NCI-H510A (cell line): Measurements from ENCODE around the gene NKX2-1.
A peak's percentile ranks its signal among the peaks of the same experiment; 100 is the strongest.

ENCODE experiments used
- DNase-seq: peaks from one replicate; lab custom pipeline; 2025; lab: John Stamatoyannopoulos, UW

The NKX2-1 gene

DNA sequence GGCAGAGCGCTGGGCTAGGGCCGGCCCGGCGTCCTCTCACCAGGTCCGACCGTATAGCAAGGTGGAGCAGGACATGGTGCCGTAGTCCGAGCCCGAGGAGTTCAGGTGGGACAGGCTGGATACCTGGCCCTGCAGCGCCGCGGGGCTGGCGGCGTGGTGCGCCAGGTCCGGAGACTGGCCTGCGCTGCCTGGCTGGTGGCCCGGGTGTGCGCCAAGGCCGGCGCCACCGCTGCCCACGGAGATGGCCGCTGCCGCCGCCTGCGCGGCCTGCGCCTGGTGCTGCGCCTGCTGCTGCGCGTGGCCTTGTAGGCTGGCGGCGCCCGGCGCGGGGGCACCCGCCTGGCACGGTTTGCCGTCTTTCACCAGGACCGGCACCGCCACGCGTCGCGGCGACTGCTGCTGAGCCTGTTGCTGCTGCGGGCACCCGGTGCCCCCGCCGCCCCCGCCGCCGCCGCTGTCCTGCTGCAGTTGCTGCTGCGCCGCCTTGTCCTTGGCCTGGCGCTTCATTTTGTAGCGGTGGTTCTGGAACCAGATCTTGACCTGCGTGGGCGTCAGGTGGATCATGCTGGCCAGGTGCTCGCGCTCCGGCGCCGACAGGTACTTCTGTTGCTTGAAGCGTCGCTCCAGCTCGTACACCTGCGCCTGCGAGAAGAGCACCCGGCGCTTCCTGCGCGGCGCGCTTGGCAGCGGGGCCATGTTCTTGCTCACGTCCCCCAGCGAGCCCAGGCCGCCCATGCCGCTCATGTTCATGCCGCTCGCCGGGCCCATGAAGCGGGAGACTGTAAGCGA, 2.6 kb downstream of the NKX2-1 start:
- no peak for DNase-seq

DNA sequence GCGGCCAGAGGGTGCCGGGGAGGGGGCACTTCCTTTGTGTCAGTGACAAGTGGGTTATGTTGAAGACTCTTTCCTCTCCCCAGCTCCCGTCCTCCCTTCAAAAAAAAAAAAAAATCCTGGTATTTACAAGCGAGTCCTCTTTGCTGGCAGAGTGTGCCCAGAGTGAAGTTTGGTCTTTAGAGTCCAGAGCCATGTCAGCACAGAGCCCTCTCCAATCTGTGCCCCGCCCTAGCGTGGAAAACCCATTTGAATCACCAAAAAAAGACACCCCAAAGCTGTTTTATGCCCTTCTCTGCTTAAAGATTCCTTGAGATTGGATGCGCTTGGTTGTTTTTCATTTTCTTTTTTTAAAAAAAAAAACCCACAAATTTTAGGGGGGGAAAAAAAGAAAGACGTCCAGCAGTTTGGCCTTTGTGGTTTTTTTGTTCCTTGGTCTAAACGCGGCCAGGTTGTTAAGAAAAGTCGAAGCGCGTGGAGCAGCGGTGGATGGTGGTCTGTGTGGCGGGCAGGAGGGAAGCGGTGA, 3.3 kb downstream of the NKX2-1 start:
- no peak for DNase-seq

GRCh38 chr14:36515896-36516718, 3.9 kb downstream of the NKX2-1 start:
- DNase-seq = no peak

DNA sequence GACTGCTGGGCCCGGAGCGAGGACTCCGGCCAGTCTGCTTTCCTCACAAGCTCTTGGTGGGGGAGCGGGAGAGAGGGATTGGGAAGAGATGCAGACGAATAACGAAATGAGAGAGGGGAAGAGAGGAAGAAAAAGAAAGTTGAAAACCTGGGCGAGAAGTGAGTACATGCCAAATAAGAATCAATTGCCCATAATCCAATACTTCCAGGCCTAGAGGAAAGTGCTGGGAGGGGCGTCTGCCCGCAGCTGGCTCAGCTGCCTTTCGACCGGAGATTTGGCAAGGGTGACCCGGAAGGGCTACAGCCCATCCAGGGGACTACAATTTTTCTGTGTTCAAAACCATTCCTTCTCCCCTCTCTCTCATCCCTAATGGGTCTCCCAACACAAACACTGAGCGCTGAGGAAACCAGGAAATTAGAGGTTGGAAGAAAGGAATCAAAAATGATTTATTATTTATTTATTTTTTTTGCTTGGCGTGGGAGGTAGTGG, 4.9 kb downstream of the NKX2-1 start:
- no peak for DNase-seq

- peak; percentile 62 for DNase-seq
These were observed 5.5 kb downstream of the NKX2-1 start for GRCh38 chr14:36514278-36515104.

GRCh38 chr14:36513451-36514277, 6.4 kb downstream of the NKX2-1 start:
- peak; percentile 74 for DNase-seq

GRCh38 chr14:36513012-36513420, 7.0 kb downstream of the NKX2-1 start:
- no peak for DNase-seq

GRCh38 chr14:36512585-36513003, 7.4 kb downstream of the NKX2-1 start:
- DNase-seq = no peak

DNA sequence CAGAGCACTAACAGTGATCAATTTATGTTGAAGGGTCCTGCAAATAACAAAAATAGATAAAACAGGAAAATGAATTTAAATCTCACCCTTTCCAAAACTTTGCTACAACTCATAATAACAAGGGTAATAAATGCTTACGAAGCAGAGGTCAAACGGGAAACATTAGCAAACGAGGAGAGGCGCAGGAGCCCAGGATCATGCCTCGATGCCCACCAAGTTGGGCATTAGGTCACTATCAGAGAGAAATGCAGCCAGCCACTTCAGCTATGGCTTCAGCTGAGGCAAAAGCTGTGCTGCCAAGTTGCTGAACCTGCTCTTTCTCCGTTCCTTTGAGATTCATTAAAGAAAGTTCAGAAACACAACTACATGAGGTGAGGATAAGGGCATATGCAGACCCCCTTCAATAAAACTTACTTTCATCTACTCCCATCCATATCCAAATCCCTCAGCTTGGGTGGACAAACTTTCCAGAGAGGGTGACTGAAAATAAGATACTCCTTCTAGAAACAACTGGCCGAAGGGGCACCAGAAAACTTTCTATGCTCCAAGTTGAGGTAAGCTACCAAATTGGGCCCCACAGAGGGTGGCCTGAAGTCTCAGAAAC, 7.9 kb downstream of the NKX2-1 start:
- no peak for DNase-seq

DNA sequence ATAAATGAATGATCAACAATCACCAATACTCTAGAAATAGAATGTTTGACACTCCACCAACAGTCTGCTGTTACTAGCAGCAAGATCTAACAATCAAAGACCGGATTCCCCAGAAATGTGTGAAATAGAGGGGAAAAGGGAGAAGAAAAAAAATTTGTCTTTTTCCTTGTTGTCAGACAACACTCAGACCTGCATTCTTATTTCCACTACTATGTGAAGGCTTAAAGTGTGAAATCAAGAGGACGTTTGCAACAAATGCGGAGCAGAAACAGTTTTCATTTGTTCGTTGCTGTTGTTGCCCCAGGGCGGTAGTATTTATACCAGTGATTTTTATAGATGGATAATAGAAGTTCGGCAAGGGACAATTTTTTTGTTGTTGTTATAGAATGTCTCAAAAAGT, 9.2 kb downstream of the NKX2-1 start:
- no peak for DNase-seq

DNA sequence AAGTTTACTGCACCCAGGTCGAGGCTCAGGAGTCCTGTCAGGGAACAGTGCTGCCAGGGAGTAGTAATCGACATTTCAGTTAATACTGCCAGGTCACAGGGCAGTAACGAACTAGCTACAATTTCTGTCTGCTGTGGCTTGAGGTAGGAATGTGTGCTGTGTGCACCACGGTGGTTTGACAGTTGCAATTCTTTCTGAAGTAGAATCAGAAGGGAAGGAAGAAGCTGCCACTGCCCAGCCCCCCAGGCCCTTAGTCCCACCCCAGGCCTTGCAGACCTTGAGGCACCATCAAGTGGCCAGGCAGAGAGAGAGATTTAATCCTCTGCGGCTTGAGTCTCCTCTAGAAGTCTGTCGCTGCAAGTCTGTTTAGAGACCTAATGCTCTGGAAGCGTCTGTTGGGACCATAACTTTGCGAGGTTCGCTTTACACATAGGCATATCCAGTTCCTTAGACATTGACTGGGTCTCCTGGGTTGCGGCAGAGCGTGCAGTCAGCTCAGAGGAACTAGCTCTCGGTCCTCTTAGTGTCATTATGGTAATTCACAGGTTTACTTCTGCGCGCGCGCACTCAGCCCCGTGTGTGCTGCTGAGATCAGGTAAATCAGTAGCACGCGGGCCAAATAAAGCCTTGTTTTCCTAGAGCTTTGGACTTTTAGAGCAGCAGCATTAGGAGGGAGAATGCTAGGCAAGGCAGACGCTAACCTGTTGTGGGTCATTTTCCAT, 9.8 kb downstream of the NKX2-1 start:
- DNase-seq = peak; percentile 81

DNA sequence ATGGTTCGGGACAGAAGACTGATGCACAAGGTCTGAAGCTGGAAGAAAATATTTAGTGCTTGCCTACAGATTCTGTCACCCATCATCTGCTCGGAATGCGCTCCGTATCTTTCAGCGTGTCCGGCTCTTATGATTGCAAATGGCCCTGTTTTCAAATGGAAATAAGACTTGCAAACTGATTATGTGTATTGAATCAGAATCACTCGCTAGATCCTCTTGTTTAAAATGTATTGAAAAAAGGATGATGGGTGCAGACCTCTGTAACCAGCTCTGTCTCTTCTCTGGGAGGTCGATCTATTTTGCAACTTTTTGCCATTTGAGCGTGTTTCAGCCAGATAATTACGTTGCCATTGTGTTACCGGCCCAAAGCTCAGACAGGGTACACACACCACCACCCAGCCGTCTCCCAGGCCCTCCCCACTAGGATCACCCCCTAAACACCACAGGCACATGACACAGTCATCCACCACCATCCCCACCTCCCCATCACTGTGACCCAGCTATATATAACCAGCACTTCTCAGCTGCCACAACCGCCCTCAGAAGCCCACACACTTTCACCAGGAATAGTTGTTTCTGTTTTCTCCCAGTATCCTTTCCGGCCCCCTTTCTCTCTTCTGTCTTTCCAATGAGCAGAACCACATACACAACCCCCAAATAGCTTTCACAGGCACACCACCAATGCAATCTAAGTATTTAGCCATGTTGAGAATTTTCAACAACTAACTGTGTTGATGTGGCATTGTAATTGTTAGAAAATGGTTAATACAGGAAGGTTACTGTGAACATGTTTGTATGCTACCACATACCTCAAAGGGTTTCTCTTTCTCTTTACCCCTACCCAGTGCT, 10.7 kb downstream of the NKX2-1 start:
- no peak for DNase-seq

DNA sequence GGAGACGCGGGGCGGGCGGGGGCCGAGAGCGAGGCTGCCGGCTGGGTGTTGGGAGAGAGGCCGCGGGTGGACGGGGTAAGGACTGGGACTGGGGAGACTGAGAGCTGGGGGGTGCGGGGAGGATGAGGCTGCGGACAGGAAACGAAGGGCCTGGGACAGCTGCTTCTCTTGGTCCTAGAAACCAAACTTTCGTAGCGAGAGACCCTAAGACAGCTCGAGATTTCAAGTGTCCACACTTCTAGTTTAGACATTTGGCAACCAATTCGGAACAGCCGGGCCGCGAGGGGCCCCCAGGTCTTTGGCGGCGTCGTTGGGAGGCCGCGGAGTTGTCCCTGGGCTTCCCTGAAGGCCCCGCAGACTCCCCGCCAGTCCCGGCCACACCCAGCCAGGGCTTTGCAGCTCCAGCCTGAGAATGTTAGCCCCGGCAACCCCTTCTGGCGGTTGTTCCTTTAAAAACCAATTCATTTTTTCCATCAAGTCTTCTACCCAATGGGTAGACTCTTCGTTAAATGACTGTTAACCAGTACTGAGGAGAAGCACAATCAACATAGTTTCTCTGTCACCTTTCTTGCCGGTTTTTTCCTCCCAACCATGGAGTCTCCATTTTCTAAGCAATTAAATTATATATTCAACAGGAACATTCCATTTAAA, 11.5 kb downstream of the NKX2-1 start:
- no peak for DNase-seq

DNA sequence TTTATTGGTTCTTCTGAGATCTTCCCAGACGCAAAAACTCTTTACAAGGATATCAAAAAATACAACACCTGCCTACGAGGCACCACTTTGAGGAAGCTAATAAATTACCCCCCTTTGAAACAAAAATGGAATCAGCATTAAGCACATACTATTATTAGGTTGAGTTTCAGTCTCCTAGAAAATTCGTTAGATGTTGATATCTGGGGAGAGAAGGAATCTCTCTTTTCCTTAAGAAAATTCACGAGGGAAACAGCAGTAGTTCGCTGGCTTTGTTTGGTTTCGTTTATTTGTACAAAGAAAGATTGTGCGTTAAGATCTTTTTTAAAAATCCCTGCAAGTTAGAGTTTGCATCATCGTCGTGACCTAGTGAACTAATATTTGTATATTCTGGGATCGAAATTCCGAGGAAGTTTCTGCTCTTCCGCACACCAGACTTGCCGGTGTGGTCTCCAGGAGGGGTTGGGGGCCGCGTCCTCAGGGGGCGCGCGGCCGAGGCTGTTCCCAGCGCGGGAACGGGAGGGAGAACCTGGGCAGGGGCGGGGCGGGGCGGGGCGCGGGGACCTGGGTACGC, 12.1 kb downstream of the NKX2-1 start:
- DNase-seq = peak; percentile 37

DNA sequence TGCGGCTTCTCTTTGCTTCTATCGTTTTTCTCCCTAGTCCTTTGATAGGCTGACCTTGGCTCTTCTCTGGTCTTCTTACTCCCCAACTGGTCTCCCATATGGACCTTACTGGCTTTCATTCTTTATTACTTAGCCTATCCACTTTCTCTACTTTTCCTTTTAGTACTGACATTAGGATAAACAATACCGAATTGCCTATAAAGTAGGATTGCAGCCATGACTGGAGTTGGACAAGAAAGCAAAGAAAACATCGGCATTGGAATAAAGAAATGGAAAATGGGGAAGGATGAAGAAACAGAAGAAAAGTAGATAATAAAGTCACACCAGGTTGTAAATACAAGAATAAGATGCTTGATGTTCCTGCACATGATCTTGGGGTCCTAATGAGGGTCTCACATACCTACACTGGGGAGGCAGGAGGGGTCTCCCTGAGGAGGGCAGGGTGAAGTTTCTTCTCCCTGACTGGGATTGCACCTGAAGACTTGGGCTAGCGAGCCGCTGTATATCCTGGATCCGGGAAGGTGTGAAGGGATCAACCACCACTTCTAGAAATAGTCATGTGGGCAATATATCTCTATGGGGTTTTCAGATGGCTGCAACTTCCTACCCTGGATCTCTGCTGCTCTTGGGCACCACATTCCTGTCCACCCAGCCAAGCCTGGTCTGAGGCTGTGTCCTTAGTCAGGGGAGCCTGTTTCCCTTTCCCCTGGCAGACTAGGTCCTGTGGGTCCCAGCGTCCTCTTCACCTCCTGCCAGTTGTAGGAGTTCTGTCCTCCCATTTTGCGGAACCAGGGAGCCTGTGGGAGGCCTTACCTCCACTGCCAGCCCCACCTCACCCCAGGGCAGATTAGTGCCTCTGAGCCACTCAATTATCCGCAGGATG, 13.1 kb downstream of the NKX2-1 start:
- no peak for DNase-seq

DNA sequence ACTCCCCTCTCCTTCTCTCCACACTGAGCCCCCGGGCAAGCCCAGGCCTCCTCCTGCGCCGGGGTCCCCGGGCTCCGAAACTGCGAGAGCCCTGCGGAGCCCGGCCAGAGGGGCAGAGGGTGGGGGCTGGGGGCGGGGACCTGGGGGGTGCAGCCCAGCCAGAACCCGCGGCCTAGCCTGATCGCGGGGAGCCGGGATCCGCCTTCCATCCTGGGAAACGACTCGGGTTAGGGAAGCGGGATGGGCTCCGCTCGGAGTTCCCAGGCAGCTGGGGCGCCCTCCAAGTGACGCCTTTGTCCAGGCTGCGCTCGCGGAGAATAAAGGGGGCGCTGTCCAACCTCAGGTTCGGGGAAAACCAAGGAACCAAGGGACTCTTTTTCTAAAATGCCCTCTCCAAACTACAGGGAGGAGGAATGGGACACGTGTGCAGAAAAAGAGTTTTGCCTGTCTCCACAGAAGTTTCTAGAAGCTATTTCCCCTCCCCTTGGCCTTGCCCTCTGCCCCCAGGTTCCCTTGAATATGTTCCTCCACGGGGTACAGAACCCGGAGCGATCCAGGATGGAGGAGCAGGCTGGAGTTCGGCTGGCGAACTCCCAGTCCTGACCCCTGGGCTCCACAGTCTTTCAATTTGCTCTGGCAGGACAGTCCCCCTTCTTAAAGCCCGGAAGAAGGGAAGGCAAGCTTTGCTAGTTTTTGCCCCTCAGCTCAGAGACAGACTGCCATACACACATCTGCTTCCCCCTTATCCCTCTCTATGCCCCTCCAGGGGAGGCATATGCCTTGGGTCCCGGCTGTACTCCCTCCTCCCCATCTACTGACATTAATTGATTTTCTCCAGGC, 13.9 kb downstream of the NKX2-1 start:
- peak; percentile 34 for DNase-seq
